Naive thymus-derived CD4-positive, alpha-beta T cell (primary cell): ENCODE measurements around the gene TOMM40L. TPM values are rescaled to one million over a fixed set of nuclear protein-coding genes. Genes with fewer than 3 reads are reported as not detected.

Experiments used
- ATAC-seq: fragments of 150-1000 bp; cut with Tn5 transposase; 2 replicates; pipeline ENCODE4 v1.10.0; 2021; ENCODE audit warnings: mild to moderate bottlenecking, moderate library complexity
- CTCF ChIA-PET: fragments of 350-600 bp; sonication (Branson Sonifier 250); formaldehyde crosslinking; loops from one replicate; lab custom pipeline; 2021; ENCODE audit warnings: antibody characterized with exemption; lab: Charles Lee
- POLR2A ChIA-PET: fragments of 350-600 bp; sonication (Branson Sonifier 250); formaldehyde crosslinking; loops from one replicate; lab custom pipeline; 2021; ENCODE audit warnings: antibody characterized with exemption, inconsistent platforms; lab: Charles Lee
- DNase-seq, 9 donors: peaks; one replicate each; pipeline versions ENCODE4 v3.0.0 to v3.0.0-alpha.2; 2020 to 2022; ENCODE audit warnings: mixed read lengths in 1 of 9
- H3K27ac ChIP-seq: one replicate; pipeline ENCODE4 v1.7.0; 2013; ENCODE audit warnings: mild to moderate bottlenecking, low read depth, low read length, moderate library complexity
- H3K27me3 ChIP-seq, 2 donors: one replicate each; pipeline ENCODE4 v1.7.0; 2013; ENCODE audit warnings: low read length in 2 of 2, mild to moderate bottlenecking in 2 of 2, moderate library complexity in 2 of 2; ENCODE audit not compliant: control insufficient read depth in 2 of 2, insufficient read depth in 2 of 2
- H3K36me3 ChIP-seq, 3 experiments: 1 replicate in 2 of 3; 2 replicates in 1 of 3; pipeline ENCODE4 v1.7.0; 2013; ENCODE audit warnings: low read length in 3 of 3, mild to moderate bottlenecking in 3 of 3, moderate library complexity in 1 of 3; ENCODE audit not compliant: insufficient read depth in 3 of 3, control insufficient read depth in 2 of 3
- H3K4me1 ChIP-seq, 2 donors: one replicate each; pipeline ENCODE4 v1.7.0; 2013; ENCODE audit warnings: low read length in 2 of 2, mild to moderate bottlenecking in 2 of 2, moderate library complexity in 1 of 2; ENCODE audit not compliant: control insufficient read depth in 2 of 2, insufficient read depth in 2 of 2
- H3K4me3 ChIP-seq: 2 replicates; pipeline ENCODE4 v1.7.0; 2013; ENCODE audit warnings: mild to moderate bottlenecking, low read length
- H3K9me3 ChIP-seq, 3 experiments: 1 replicate in 2 of 3; 2 replicates in 1 of 3; pipeline ENCODE4 v1.7.0; 2013; ENCODE audit warnings: low read length in 3 of 3; ENCODE audit not compliant: control insufficient read depth in 2 of 3
- H3K27ac Mint-ChIP-seq, 9 donors: one replicate each; pipeline ENCODE4 v1.8.0; 2020 to 2022; ENCODE audit warnings: mixed read lengths in 9 of 9, mild to moderate bottlenecking in 8 of 9, moderate library complexity in 5 of 9, inconsistent platforms in 2 of 9
- H3K27me3 Mint-ChIP-seq, 5 donors: one replicate each; pipeline ENCODE4 v1.8.0; 2021 to 2022; ENCODE audit warnings: mixed read lengths in 5 of 5, mild to moderate bottlenecking in 1 of 5
- H3K36me3 Mint-ChIP-seq, 5 donors: one replicate each; pipeline ENCODE4 v1.8.0; 2020 to 2022; ENCODE audit warnings: mixed read lengths in 5 of 5, mild to moderate bottlenecking in 3 of 5, inconsistent platforms in 1 of 5
- H3K4me1 Mint-ChIP-seq, 7 donors: one replicate each; pipeline ENCODE4 v1.8.0; 2020 to 2022; ENCODE audit warnings: mixed read lengths in 7 of 7, mild to moderate bottlenecking in 3 of 7, inconsistent platforms in 1 of 7
- H3K4me3 Mint-ChIP-seq, 10 donors: one replicate each; pipeline ENCODE4 v1.8.0; 2020 to 2022; ENCODE audit warnings: mild to moderate bottlenecking in 10 of 10, mixed read lengths in 10 of 10, moderate library complexity in 6 of 10, inconsistent platforms in 2 of 10
- H3K9me3 Mint-ChIP-seq, 11 donors: one replicate each; pipeline ENCODE4 v1.8.0; 2020 to 2022; ENCODE audit warnings: mixed read lengths in 11 of 11, mild to moderate bottlenecking in 4 of 11, inconsistent platforms in 1 of 11, moderate library complexity in 1 of 11
- intact Hi-C, 2 donors: fragments of 100-400 bp; cut with micrococcal nuclease; formaldehyde crosslinking; loops; one replicate each; pipeline ENCODE4 v1.15.1; 2023
- polyA plus RNA-seq, 2 donors: library from polyadenylated mRNA; unstranded; fragments of 300-500 nt; fragmentation: Illumina TruSeq; gene quantifications; one replicate each; pipeline ENCODE4 v1.2.3, GENCODE V29; 2021
- total RNA-seq, 6 experiments: library from RNA in 5 of 6; stranded (reverse) in 5 of 6; gene quantifications; 1 replicate in 5 of 6; 2 replicates in 1 of 6; pipeline ENCODE4 v1.2.3 and lab custom pipeline; 2021 to 2026

TOMM40L gene
- total and polyA plus RNA-seq, 7 experiments from 2014 or later = 6.0 to 24.3 (median 10.1) TPM

GRCh38 chr1:161261261-161262235 is 35.7 kb downstream of the TOMM40L start:
- POLR2A ChIA-PET = no interaction called here
- H3K27ac Mint-ChIP-seq = no peak overlapping the region
- H3K27ac ChIP-seq = no peak overlapping the region
- H3K27me3 Mint-ChIP-seq = peaks cover 57 to 64% (median 59%) of the 10 kb centered on the region in 5 donors
- CTCF ChIA-PET = no interaction called here
- peaks cover 0 to 22% (median 18%) of the 10 kb centered on the region in 11 donors for H3K9me3 Mint-ChIP-seq
- intact Hi-C loops = no loop called here
- peaks cover 6 to 24% (median 19%) of the 10 kb centered on the region in 7 donors for H3K4me1 Mint-ChIP-seq
- peaks cover 0 to 4% of the 10 kb centered on the region in 2 donors for H3K4me1 ChIP-seq
- peaks cover 0 to 13% of the 10 kb centered on the region in 2 donors for H3K27me3 ChIP-seq
- H3K4me3 ChIP-seq = no peak overlapping the region
- H3K36me3 Mint-ChIP-seq = peaks cover 6 to 14% (median 10%) of the 10 kb centered on the region in 5 donors
- peaks cover 0 to 10% (median 0%) of the 10 kb centered on the region in 3 experiments for H3K9me3 ChIP-seq
- DNase-seq = no peak
- ATAC-seq = no peak
- H3K4me3 Mint-ChIP-seq = no peak overlapping the region
- no peaks in the 10 kb centered on the region for H3K36me3 ChIP-seq

- POLR2A ChIA-PET = no interaction called here
These were observed 39.4 kb downstream of the TOMM40L start for GRCh38 chr1:161265305-161265704.

GRCh38 chr1:161266202-161266601 is 40.3 kb downstream of the TOMM40L start:
- H3K27ac Mint-ChIP-seq = no peak overlapping the region
- intact Hi-C loops = no loop called here
- Histone ChIP-seq H3K27ac (no peak overlapping the region), H3K4me1 (no peaks in the 10 kb centered on the region), H3K36me3 (no peaks in the 10 kb centered on the region), H3K4me3 (no peak overlapping the region), H3K27me3 (peaks cover 0 to 4% of the 10 kb centered on the region in 2 donors), H3K9me3 (no peaks in the 10 kb centered on the region)
- H3K9me3 Mint-ChIP-seq = peaks cover 0 to 1% (median 0%) of the 10 kb centered on the region in 11 donors
- H3K27me3 Mint-ChIP-seq = peaks cover 15 to 25% (median 22%) of the 10 kb centered on the region in 5 donors
- POLR2A ChIA-PET = no interaction called here
- H3K4me1 Mint-ChIP-seq = peaks cover 0 to 4% (median 1%) of the 10 kb centered on the region in 7 donors
- DNase-seq (no peak), ATAC-seq (no peak)
- no peaks in the 10 kb centered on the region for H3K36me3 Mint-ChIP-seq
- no peak overlapping the region for H3K4me3 Mint-ChIP-seq
- CTCF ChIA-PET = no interaction called here

More at GRCh38 chr1:161265305-161265704, 39.4 kb downstream of the TOMM40L start:
- CTCF ChIA-PET = no interaction called here
- no peak overlapping the region for H3K4me3 ChIP-seq
- Mint-ChIP-seq H3K4me3 (no peak overlapping the region), H3K27ac (no peak overlapping the region), H3K9me3 (peaks cover 0 to 1% (median 0%) of the 10 kb centered on the region in 11 donors), H3K27me3 (peaks cover 24 to 34% (median 27%) of the 10 kb centered on the region in 5 donors), H3K4me1 (peaks cover 0 to 6% (median 3%) of the 10 kb centered on the region in 7 donors), H3K36me3 (no peaks in the 10 kb centered on the region)
- no peaks in the 10 kb centered on the region for H3K36me3 ChIP-seq
- intact Hi-C loops = no loop called here
- no peaks in the 10 kb centered on the region for H3K4me1 ChIP-seq
- H3K9me3 ChIP-seq = no peaks in the 10 kb centered on the region
- ATAC-seq (no peak), DNase-seq (no peak)
- H3K27me3 ChIP-seq = peaks cover 0 to 4% of the 10 kb centered on the region in 2 donors
- H3K27ac ChIP-seq = no peak overlapping the region

- intact Hi-C loops = no loop called here
- Histone ChIP-seq H3K4me3 (no peak overlapping the region), H3K36me3 (no peaks in the 10 kb centered on the region), H3K27ac (no peak overlapping the region), H3K4me1 (no peaks in the 10 kb centered on the region), H3K27me3 (peaks cover 0 to 4% of the 10 kb centered on the region in 2 donors), H3K9me3 (no peaks in the 10 kb centered on the region)
- POLR2A ChIA-PET = no interaction called here
- Mint-ChIP-seq H3K27me3 (peaks cover 9 to 21% (median 16%) of the 10 kb centered on the region in 5 donors), H3K9me3 (peaks cover 0 to 1% (median 0%) of the 10 kb centered on the region in 11 donors), H3K27ac (no peak overlapping the region), H3K36me3 (no peaks in the 10 kb centered on the region), H3K4me3 (no peak overlapping the region), H3K4me1 (no peaks in the 10 kb centered on the region)
- CTCF ChIA-PET = no interaction called here
- ATAC-seq (no peak), DNase-seq (no peak)
These were observed 41.0 kb downstream of the TOMM40L start for GRCh38 chr1:161266836-161267235.

GRCh38 chr1:161267321-161267720 is 41.5 kb downstream of the TOMM40L start:
- no peaks in the 10 kb centered on the region for H3K4me1 ChIP-seq
- Mint-ChIP-seq H3K4me1 (no peaks in the 10 kb centered on the region), H3K27ac (no peak overlapping the region), H3K4me3 (no peak overlapping the region), H3K36me3 (no peaks in the 10 kb centered on the region), H3K27me3 (peaks cover 6 to 20% (median 13%) of the 10 kb centered on the region in 5 donors), H3K9me3 (peaks cover 0 to 1% (median 0%) of the 10 kb centered on the region in 11 donors)
- intact Hi-C loops = no loop called here
- ATAC-seq (no peak), DNase-seq (no peak)
- H3K27ac ChIP-seq = no peak overlapping the region
- no peaks in the 10 kb centered on the region for H3K9me3 ChIP-seq
- H3K36me3 ChIP-seq = no peaks in the 10 kb centered on the region
- CTCF ChIA-PET = no interaction called here
- no peak overlapping the region for H3K4me3 ChIP-seq
- POLR2A ChIA-PET = no interaction called here
- H3K27me3 ChIP-seq = peaks cover 0 to 4% of the 10 kb centered on the region in 2 donors

GRCh38 chr1:161273402-161273801 is 47.5 kb downstream of the TOMM40L start:
- Histone ChIP-seq H3K27me3 (no peaks in the 10 kb centered on the region), H3K4me1 (no peaks in the 10 kb centered on the region), H3K27ac (no peak overlapping the region), H3K9me3 (no peaks in the 10 kb centered on the region), H3K36me3 (no peaks in the 10 kb centered on the region), H3K4me3 (no peak overlapping the region)
- Mint-ChIP-seq H3K27ac (no peak overlapping the region), H3K27me3 (peaks cover 0 to 33% (median 6%) of the 10 kb centered on the region in 5 donors), H3K36me3 (no peaks in the 10 kb centered on the region), H3K4me1 (no peaks in the 10 kb centered on the region), H3K4me3 (no peak overlapping the region), H3K9me3 (no peaks in the 10 kb centered on the region)
- ATAC-seq (no peak), DNase-seq (no peak)
- CTCF ChIA-PET = no interaction called here
- POLR2A ChIA-PET = no interaction called here
- intact Hi-C loops = no loop called here
